Measurements from ENCODE around the gene CYP27A1.

The CYP27A1 gene

GRCh38 chr2:218823196-218823855, 41.4 kb downstream of the CYP27A1 start:
- Histone ChIP-seq H3K79me2 (ENCODE audit: insufficient read depth, low read length) (no peaks in the 10 kb centered on the region), H3F3A (ENCODE audit: insufficient read depth) (no peaks in the 10 kb centered on the region), H3K9me3 (ENCODE audit: insufficient read depth, low read length) (no peaks in the 10 kb centered on the region), H3K27ac (ENCODE audit: low read depth, low read length) (no peak overlapping the region), H3K36me3 (ENCODE audit: low read length) (no peaks in the 10 kb centered on the region), H3K27me3 (ENCODE audit: low read length) (no peaks in the 10 kb centered on the region), H3K9ac (ENCODE audit: low read length) (no peak overlapping the region), H2AFZ (ENCODE audit: low read depth, low read length, severe bottlenecking) (no peak overlapping the region), H3K4me3 (ENCODE audit: insufficient read depth, low read length, poor library complexity, severe bottlenecking) (no peak overlapping the region), H3K4me2 (ENCODE audit: low read depth, low read length, poor library complexity, severe bottlenecking) (no peak overlapping the region), H3K9me2 (replicated peaks; ENCODE audit: insufficient read depth, low read length) (no peaks in the 10 kb centered on the region), H4K20me1 (ENCODE audit: low read depth, low read length) (no peaks in the 10 kb centered on the region)
- no peak for TF ChIP-seq EZH2phosphoT487 (conservative IDR thresholded peaks at IDR 0.05; ENCODE audit: low read length)
- no peak for TF ChIP-seq CTCF (IDR thresholded peaks at IDR 0.05; ENCODE audit: insufficient read depth, low read length, poor library complexity, severe bottlenecking)

- no peak overlapping the region for H3K4me3 ChIP-seq (ENCODE audit: insufficient read depth, low read length, poor library complexity, severe bottlenecking)
These were observed 42.1 kb downstream of the CYP27A1 start for GRCh38 chr2:218824004-218824403.

GRCh38 chr2:218826791-218827190, 44.8 kb downstream of the CYP27A1 start:
- H3K79me2 ChIP-seq (ENCODE audit: insufficient read depth, low read length), result no peaks in the 10 kb centered on the region
- no peaks in the 10 kb centered on the region for H3K9me3 ChIP-seq (ENCODE audit: insufficient read depth, low read length)
- no peaks in the 10 kb centered on the region for H3K9me2 ChIP-seq (replicated peaks; ENCODE audit: insufficient read depth, low read length)
- no peaks in the 10 kb centered on the region for H3K36me3 ChIP-seq (ENCODE audit: low read length)
- H3K27me3 ChIP-seq (ENCODE audit: low read length), result no peaks in the 10 kb centered on the region
- TF ChIP-seq EZH2phosphoT487 (conservative IDR thresholded peaks at IDR 0.05; ENCODE audit: low read length), result no peak
- H3K4me2 ChIP-seq (ENCODE audit: low read depth, low read length, poor library complexity, severe bottlenecking), result no peak overlapping the region
- no peak overlapping the region for H3K4me3 ChIP-seq (ENCODE audit: insufficient read depth, low read length, poor library complexity, severe bottlenecking)
- H2AFZ ChIP-seq (ENCODE audit: low read depth, low read length, severe bottlenecking), result no peak overlapping the region
- no peaks in the 10 kb centered on the region for H4K20me1 ChIP-seq (ENCODE audit: low read depth, low read length)
- H3K27ac ChIP-seq (ENCODE audit: low read depth, low read length), result no peak overlapping the region
- H3F3A ChIP-seq (ENCODE audit: insufficient read depth), result no peaks in the 10 kb centered on the region
- no peak overlapping the region for H3K9ac ChIP-seq (ENCODE audit: low read length)

More at GRCh38 chr2:218824004-218824403, 42.1 kb downstream of the CYP27A1 start:
- Histone ChIP-seq H3K9me2 (replicated peaks; ENCODE audit: insufficient read depth, low read length) (no peaks in the 10 kb centered on the region), H2AFZ (ENCODE audit: low read depth, low read length, severe bottlenecking) (no peak overlapping the region), H3F3A (ENCODE audit: insufficient read depth) (no peaks in the 10 kb centered on the region), H4K20me1 (ENCODE audit: low read depth, low read length) (no peaks in the 10 kb centered on the region), H3K4me2 (ENCODE audit: low read depth, low read length, poor library complexity, severe bottlenecking) (no peak overlapping the region), H3K27me3 (ENCODE audit: low read length) (no peaks in the 10 kb centered on the region), H3K79me2 (ENCODE audit: insufficient read depth, low read length) (no peaks in the 10 kb centered on the region), H3K9me3 (ENCODE audit: insufficient read depth, low read length) (no peaks in the 10 kb centered on the region), H3K9ac (ENCODE audit: low read length) (no peak overlapping the region), H3K27ac (ENCODE audit: low read depth, low read length) (no peak overlapping the region), H3K36me3 (ENCODE audit: low read length) (no peaks in the 10 kb centered on the region)
- no peak for TF ChIP-seq EZH2phosphoT487 (conservative IDR thresholded peaks at IDR 0.05; ENCODE audit: low read length)
- no peak for TF ChIP-seq CTCF (IDR thresholded peaks at IDR 0.05; ENCODE audit: insufficient read depth, low read length, poor library complexity, severe bottlenecking)

GRCh38 chr2:218827701-218828476, 45.9 kb downstream of the CYP27A1 start:
- Histone ChIP-seq H3K36me3 (ENCODE audit: low read length) (no peaks in the 10 kb centered on the region), H3K27ac (ENCODE audit: low read depth, low read length) (no peak overlapping the region), H3K9ac (ENCODE audit: low read length) (no peak overlapping the region), H3F3A (ENCODE audit: insufficient read depth) (no peaks in the 10 kb centered on the region), H3K9me3 (ENCODE audit: insufficient read depth, low read length) (no peaks in the 10 kb centered on the region), H4K20me1 (ENCODE audit: low read depth, low read length) (no peaks in the 10 kb centered on the region), H3K79me2 (ENCODE audit: insufficient read depth, low read length) (no peaks in the 10 kb centered on the region), H2AFZ (ENCODE audit: low read depth, low read length, severe bottlenecking) (no peak overlapping the region), H3K4me3 (ENCODE audit: insufficient read depth, low read length, poor library complexity, severe bottlenecking) (no peak overlapping the region), H3K9me2 (replicated peaks; ENCODE audit: insufficient read depth, low read length) (no peaks in the 10 kb centered on the region), H3K27me3 (ENCODE audit: low read length) (no peaks in the 10 kb centered on the region), H3K4me2 (ENCODE audit: low read depth, low read length, poor library complexity, severe bottlenecking) (no peak overlapping the region)
- TF ChIP-seq CTCF (IDR thresholded peaks at IDR 0.05; ENCODE audit: insufficient read depth, low read length, poor library complexity, severe bottlenecking) (no peak), EZH2phosphoT487 (conservative IDR thresholded peaks at IDR 0.05; ENCODE audit: low read length) (no peak)
